ENCODE results near the gene PIK3C3.

- no peak for TF ChIP-seq ZFP30 (CRISPR knock-in tag; IDR thresholded peaks at IDR 0.05)
- no peak for TF ChIP-seq PATZ1 (CRISPR knock-in tag; IDR thresholded peaks at IDR 0.05; ENCODE audit: borderline replicate concordance)
- TF ChIP-seq RARB (CRISPR knock-in tag; IDR thresholded peaks at IDR 0.05), result no peak
- no peak for TF ChIP-seq TSHZ2 (CRISPR knock-in tag; IDR thresholded peaks at IDR 0.05)
- TF ChIP-seq SNAI2 (CRISPR knock-in tag; IDR thresholded peaks at IDR 0.05), result no peak
- TF ChIP-seq CSRNP3 (CRISPR knock-in tag; IDR thresholded peaks at IDR 0.05), result no peak
- TF ChIP-seq CREB5 (CRISPR knock-in tag; IDR thresholded peaks at IDR 0.05; ENCODE audit: low read depth), result no peak
- no peak for TF ChIP-seq ZNF70 (CRISPR knock-in tag; IDR thresholded peaks at IDR 0.05)
- no peak for TF ChIP-seq ESRRG (CRISPR knock-in tag; IDR thresholded peaks at IDR 0.05)
Measured at GRCh38 chr18:41949206-41949920, 5.7 kb upstream of the PIK3C3 start.
